ENCODE data around the gene C2CD3.
A peak's percentile ranks its signal among the peaks of the same experiment; 100 is the strongest.
"Not testable (repeated sequence)": the region's sequence is repeated elsewhere in the genome, so short reads cannot be mapped to it uniquely, and the experiment has no call there.

Gene C2CD3

DNA sequence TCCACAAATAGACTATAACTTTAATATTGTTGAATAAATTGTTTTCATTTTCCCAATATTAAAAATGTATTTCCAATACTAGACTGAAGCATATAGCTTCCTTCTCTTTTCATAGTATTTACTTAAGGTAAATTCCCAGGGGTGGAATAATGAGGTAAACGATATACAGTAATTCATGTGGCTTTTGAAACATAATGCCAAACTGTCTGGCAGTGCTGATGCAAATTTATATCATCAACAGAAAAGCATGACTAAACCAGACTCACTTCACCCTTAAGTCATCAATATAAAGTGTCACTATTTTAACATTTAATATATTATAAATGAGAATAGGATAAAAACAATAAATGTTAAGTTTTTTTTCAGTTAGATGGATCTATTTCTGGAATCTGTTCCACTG, 13.6 kb downstream of the C2CD3 start:
- no peak for DNase-seq (ENCODE audit: low read depth)

DNA sequence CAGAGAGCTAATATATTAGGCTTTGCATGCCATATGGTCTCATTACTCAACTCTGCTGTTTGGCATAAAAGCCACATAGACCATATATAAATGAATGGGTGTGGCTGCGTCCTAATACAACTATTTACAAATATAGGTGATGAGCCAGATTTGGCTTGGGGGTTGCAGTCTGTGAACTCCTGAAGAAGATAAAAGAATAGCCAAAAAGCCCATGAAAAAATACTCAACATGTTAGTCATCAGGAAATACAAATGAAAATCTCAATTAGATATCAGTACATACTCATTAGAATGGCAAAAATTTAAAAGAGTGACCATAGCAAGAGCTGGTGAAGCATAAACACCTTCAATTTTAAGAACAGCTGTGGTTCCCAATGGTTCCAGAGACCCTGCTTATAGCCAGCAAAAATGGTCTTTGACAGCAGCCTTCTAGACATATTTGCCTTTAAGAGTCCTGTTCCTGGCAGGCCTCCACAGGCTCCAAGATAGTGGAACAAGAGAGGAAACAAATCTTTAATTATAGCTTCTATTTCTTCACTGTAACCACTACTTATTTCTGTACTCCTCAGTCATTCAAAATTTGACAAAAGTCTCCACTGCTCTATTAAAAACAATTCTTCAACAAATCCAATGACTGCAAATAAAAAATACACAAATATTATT, 16.1 kb downstream of the C2CD3 start:
- no peak for DNase-seq (ENCODE audit: low read depth)

GRCh38 chr11:74153224-74153623, 17.6 kb downstream of the C2CD3 start:
- no peak for DNase-seq (ENCODE audit: low read depth)

GRCh38 chr11:74147199-74147929, 23.4 kb downstream of the C2CD3 start:
- no peak for DNase-seq (ENCODE audit: low read depth)

GRCh38 chr11:74144592-74144991, 26.2 kb downstream of the C2CD3 start:
- no peak for DNase-seq (ENCODE audit: low read depth)

GRCh38 chr11:74142624-74143023, 28.2 kb downstream of the C2CD3 start:
- DNase-seq (ENCODE audit: low read depth): no peak

DNA sequence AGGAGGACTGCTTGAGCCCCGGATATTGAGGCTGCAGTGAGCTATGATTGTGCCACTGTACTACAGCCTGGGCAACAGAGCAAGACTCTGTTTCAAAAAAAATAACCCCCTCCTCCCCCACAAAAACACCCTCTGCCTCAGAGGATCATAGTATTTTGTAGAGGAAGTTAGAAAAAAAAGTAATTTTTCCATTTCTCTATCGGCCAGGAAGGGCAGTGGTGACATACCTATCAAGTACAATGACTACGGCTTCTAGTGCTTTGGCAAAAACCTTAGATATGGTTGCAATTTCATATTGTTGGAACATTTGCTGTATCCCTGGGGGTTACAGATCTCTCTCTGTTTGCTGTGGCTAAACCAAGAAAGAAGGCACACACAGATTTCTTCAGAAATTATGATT, 28.9 kb downstream of the C2CD3 start:
- no peak for DNase-seq (ENCODE audit: low read depth)

- no peak for DNase-seq (ENCODE audit: low read depth)
Measured at GRCh38 chr11:74141241-74141695, 29.5 kb downstream of the C2CD3 start.

DNA sequence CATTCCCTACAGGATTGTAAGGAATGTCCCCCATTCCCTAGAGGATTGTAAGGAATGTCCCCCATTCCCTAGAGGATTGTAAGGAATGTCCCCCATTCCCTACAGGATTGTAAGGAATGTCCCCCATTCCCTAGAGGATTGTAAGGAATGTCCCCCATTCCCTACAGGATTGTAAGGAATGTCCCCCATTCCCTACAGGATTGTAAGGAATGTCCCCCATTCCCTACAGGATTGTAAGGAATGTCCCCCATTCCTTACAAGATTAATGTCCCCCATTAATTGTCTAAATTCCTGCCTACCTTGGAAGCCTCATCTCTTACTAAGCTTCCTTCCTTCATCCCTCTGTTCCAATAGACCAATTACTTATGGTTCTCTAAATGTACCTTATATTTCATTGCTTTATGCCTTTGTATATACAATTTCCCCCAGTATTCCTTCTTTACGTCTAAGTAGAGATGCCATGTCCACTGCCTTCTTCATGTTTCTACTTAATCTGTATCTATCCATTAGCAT, 30.8 kb downstream of the C2CD3 start:
- DNase-seq (ENCODE audit: low read depth): not testable (repeated sequence)

GRCh38 chr11:74139151-74139918, 31.5 kb downstream of the C2CD3 start:
- no peak for DNase-seq (ENCODE audit: low read depth)

GRCh38 chr11:74138572-74138971, 32.2 kb downstream of the C2CD3 start:
- peak; percentile 86 for DNase-seq (ENCODE audit: low read depth)

- no peak for DNase-seq (ENCODE audit: low read depth)
Measured at GRCh38 chr11:74138021-74138420, 32.8 kb downstream of the C2CD3 start.

DNA sequence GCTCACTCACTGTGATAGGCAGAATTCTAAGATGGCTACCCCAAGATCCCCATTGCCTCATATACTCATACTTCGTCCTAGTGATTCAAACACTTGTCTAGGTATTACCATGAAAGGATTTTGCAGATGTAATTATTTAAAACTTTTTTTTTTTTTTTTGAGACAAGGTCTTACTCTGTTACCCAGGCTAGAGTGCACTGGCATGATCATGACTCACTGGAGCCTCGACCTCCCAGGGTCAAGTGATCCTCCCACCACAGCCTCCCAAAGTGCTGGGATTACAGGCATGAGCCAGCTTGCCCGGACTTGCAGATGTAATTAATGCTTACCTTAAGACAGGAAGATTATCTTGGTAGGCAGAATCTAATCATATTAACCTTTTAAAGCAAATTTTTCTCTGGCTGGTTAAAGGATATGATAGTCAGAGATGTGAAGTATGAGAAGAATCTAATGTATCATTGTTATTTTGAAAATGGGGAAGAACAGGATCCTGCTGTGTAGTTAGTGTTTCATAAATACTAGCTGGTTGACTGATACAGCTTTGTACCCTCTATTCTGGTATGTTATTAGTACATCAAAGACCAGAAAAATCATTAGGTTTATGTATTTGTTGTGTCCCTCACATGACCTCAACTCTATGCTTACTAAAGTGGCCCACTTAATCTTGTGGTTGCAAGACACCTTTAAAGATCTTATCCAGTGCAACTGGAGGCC, 35.5 kb downstream of the C2CD3 start:
- peak; percentile 16 for DNase-seq (ENCODE audit: low read depth)

GRCh38 chr11:74134661-74135060, 36.1 kb downstream of the C2CD3 start:
- DNase-seq (ENCODE audit: low read depth): no peak

- no peak for DNase-seq (ENCODE audit: low read depth)
Measured at GRCh38 chr11:74133436-74133835, 37.4 kb downstream of the C2CD3 start.

GRCh38 chr11:74132833-74133232, 38.0 kb downstream of the C2CD3 start:
- no peak for DNase-seq (ENCODE audit: low read depth)

DNA sequence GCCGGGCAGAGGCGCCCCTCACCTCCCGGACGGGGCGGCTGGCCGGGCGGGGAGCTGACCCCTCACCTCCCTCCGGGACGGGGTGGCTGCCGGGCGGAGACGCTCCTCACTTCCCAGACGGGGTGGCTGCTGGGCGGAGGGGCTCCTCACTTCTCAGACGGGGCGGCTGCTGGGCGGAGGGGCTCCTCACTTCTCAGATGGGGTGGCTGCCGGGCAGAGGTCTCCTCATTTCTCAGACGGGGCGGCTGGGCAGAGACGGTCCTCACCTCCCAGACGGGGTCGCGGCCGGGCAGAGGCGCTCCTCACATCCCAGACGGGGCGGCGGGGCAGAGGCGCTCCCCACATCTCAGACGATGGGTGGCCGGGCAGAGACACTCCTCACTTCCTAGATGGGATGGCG, 41.7 kb downstream of the C2CD3 start:
- DNase-seq (ENCODE audit: low read depth): not testable (repeated sequence)

DNA sequence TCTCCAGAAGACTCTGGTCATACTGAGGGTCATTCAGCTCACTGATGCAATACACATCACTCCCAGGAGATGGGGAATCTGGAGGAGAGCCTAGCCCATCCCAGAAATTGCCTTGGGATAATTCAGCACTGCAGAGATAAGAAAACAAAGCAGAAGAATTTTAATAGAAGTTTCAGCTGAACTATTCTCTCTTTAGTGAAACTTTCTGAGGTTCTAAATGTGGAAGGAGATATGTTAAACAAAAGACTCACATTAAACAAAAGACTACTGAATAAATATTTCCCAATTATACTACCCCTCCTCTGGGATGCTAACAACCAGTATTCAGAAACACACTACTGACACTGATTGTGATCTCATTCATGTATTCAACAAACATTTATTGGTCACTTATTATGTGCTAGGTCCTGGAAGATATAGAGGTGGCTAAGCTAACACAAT, 47.8 kb downstream of the C2CD3 start:
- DNase-seq (ENCODE audit: low read depth): no peak

GRCh38 chr11:74121804-74122203, 49.0 kb downstream of the C2CD3 start:
- no peak for DNase-seq (ENCODE audit: low read depth)

- not testable (repeated sequence) for DNase-seq (ENCODE audit: low read depth)
Measured at GRCh38 chr11:74120260-74121035, 50.4 kb downstream of the C2CD3 start.

DNA sequence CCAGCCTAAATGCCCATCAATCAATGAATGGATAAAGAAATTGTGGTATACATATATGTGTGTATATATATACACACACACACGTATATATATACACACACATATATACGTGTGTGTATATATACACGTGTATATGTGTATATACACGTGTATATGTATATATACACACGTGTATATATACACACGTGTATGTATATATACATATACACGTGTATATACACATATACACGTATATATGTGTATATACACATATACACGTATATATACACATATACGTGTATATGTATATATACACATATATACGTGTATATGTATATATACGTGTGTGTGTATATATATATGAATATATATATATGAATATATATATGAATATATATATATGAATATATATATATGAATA, 54.1 kb downstream of the C2CD3 start:
- DNase-seq (ENCODE audit: low read depth): no peak
